Activated CD8-positive, alpha-beta memory T cell treated with anti-CD3 and anti-CD28 coated beads for 48 hours (primary cell): ENCODE measurements around the gene ERAP2.

Experiments used
- DNase-seq, 3 experiments: peaks; one replicate each; pipeline ENCODE4 v3.0.0-alpha.2; 2020; ENCODE audit warnings: low read depth in 2 of 3, low spot score in 2 of 3

The ERAP2 gene

DNA sequence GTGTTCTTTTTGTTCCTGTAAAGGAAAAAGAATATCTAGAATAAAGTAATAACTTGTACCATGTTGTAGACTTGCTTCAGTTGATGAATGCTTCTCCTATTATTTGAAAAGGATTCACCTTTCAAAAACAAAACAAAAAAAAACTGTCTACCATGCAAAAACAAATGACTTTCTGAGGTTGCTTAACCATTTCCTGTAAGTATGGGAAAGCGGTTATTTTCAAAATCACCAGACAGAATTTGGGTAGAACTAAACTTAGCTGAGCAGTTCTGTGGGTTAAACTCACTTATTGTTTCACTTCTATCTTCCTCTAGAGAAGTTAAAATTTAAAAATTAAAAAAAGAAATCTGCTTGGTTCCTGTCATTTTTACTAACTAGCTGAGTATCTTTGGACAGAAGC, 84.8 kb downstream of the ERAP2 start:
- DNase-seq, result no peak

DNA sequence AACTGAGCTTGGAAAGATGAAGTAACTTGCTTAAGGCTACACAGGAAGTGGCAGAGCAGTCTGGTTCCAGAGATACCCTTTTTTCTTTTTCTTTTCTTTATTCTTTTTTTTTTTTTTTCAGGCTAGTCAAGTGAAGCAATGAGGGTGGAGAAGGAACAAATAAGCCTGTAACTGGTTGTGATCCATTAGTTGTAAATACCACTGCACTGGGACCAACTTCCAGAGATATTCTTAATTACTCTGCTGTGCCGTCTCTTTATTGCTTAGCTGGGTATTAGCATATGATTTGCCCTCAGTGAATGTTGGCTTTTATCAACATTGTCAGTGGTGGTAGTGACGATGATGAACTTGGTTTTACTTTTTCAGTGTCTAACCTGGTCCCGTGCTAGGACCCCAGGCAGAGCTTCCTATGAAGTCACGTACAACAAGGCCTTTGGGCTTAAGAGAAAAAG, 86.3 kb downstream of the ERAP2 start:
- no peak for DNase-seq

DNA sequence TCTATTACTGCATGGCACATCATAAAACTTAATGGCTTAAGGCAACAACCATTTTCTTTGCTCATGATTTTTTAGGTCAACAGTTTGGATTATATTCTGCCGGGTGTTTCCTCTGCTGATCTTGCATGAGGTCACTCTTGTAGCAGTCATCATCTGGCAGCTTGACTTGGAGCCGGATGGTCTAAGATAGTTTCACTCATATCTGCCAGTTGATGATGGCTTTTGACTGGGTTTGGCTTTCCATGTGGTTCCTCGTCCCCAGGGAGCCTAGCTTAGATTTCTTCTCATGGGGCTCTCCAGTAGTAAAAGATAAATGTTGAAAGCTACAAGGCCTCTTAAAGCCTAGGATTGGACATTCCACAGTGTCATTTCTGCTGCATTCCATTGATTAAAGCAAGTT, 87.0 kb downstream of the ERAP2 start:
- no peak for DNase-seq

DNA sequence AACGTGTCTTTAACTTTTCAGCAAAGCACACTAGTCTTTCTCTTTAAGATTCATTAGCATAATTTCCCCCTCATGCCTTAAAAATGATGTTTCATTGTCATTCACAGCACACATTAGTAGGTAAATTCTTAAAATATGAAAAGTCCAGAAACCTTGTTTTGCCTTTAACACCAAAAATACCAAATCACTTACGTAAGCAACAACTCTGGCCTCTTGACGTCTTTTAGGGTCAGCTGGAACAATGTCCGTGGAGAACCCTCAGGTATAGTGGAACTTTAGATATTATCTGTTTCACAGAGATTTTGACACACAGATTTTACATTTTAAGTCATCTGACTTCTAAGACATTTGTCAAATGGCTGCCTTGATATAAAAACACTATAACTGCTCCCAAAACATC, 90.5 kb downstream of the ERAP2 start:
- DNase-seq, result no peak

DNA sequence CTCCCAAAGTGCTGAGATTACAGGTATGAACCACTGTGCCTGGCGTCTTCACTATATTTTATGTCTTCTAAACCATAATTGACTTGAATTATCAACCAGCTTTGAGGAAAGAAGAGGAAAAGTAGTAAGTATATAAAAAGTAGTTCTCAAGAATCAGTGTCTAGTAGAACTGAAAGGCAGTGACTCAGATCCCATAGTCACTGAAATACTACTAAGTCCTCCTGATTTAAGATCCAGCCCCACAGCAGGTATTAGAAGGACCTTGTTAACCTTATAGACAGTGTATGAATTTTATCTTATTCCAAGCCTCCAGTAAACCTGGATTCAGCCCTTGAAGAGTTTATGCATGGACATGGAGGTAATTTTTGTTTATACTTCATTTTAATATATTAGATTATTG, 91.1 kb downstream of the ERAP2 start:
- DNase-seq, result no peak

DNA sequence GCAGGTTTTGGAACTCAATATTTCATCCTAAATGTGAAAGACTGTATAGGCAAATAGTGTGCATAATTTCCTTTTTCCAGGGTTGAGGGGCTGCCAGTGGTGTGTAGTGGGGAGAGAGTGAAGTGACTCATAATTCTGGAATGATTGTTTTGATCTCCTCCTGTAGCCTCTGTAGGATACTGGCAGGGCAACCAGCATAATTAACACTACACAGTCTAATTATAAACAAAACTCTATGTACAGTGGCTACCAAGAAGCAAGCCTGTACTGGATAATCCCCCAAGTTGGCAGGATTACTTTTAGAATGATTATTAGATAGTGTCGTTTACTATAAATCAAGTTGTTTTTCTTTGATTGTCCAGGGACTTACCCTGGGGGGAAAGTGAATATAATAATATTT, 91.8 kb downstream of the ERAP2 start:
- DNase-seq, result no peak

DNA sequence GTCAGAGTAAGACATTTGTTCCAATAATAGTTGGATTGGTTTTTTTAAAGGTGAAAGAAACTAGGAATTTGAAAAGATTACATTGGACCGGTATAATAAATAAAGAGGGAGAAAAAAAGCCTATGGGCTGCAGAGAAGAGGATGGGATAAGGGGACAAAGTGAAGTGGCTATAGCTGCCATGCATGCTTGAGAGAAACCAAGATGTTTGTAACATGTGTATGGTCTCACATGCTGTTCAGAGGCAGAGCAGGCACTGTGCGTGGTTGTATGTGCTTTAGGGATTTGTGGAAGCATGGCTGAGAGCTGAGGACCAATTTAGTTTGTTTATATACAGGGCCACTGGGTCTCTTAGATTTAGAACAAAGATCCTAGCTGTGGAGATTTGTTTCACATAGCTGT, 92.3 kb downstream of the ERAP2 start:
- DNase-seq, result no peak
